GM23338 (cell line): ENCODE data around the gene IZUMO3. TPM values are rescaled to one million over a fixed set of nuclear protein-coding genes. Genes with fewer than 3 reads are reported as not detected.

ENCODE experiments used
- ATAC-seq: fragments of 200-7000 bp; cut with Tn5 transposase; 3 replicates; pipeline ENCODE4 v1.9.1; 2020
- DNase-seq: peaks from one replicate; pipeline ENCODE4 v3.0.0-alpha.2; 2015; ENCODE audit warnings: low spot score
- H2AFZ ChIP-seq: fragments of 200-600 bp; sonication (generic); 2 replicates; pipeline ENCODE4 v1.8.0; 2016; ENCODE audit warnings: antibody characterized with exemption, mild to moderate bottlenecking, moderate library complexity
- H3F3A ChIP-seq: fragments of 200-600 bp; sonication (generic); replicated peaks from 2 replicates; pipeline ENCODE4 v1.8.0; 2017; ENCODE audit warnings: antibody characterized with exemption, mixed run types, low read depth
- H3K27ac ChIP-seq: fragments of 200-600 bp; sonication (generic); 2 replicates; pipeline ENCODE4 v1.6.1; 2016; ENCODE audit warnings: low read depth
- H3K27me3 ChIP-seq: fragments of 200-600 bp; sonication (generic); 2 replicates; pipeline ENCODE4 v1.8.0; 2016; ENCODE audit warnings: mild to moderate bottlenecking, mixed run types, moderate library complexity; ENCODE audit not compliant: insufficient read depth
- H3K36me3 ChIP-seq: fragments of 200-600 bp; sonication (generic); 2 replicates; pipeline ENCODE4 v1.8.0; 2016; ENCODE audit warnings: mild to moderate bottlenecking; ENCODE audit not compliant: insufficient read depth
- H3K4me1 ChIP-seq: fragments of 200-600 bp; sonication (generic); 2 replicates; pipeline ENCODE4 v1.8.0; 2016; ENCODE audit warnings: mild to moderate bottlenecking, moderate library complexity; ENCODE audit not compliant: insufficient read depth
- H3K4me2 ChIP-seq: fragments of 200-600 bp; sonication (generic); 2 replicates; pipeline ENCODE4 v1.7.1; 2017; ENCODE audit warnings: mixed run types
- H3K4me3 ChIP-seq: fragments of 200-600 bp; sonication (generic); 2 replicates; pipeline ENCODE4 v1.6.1; 2016; ENCODE audit warnings: mixed run types
- H3K79me2 ChIP-seq: fragments of 200-600 bp; sonication (generic); replicated peaks from 2 replicates; pipeline ENCODE4 v1.8.0; 2017; ENCODE audit warnings: mild to moderate bottlenecking; ENCODE audit not compliant: insufficient read depth
- H3K9me2 ChIP-seq: fragments of 200-600 bp; sonication (generic); 2 replicates; pipeline ENCODE4 v1.8.0; 2017; ENCODE audit not compliant: insufficient read depth
- H4K20me1 ChIP-seq: fragments of 200-600 bp; sonication (generic); replicated peaks from 2 replicates; pipeline ENCODE4 v1.8.0; 2017; ENCODE audit warnings: mild to moderate bottlenecking; ENCODE audit not compliant: insufficient read depth
- H3K27ac Mint-ChIP-seq: 2 replicates; pipeline ENCODE4 v1.8.0; 2020; ENCODE audit warnings: inconsistent platforms, mild to moderate bottlenecking, moderate library complexity, mixed read lengths
- H3K27me3 Mint-ChIP-seq: 3 replicates; pipeline ENCODE4 v1.8.0; 2022; ENCODE audit warnings: low read depth, mild to moderate bottlenecking, moderate library complexity, mixed read lengths, inconsistent platforms; ENCODE audit not compliant: insufficient read depth, poor library complexity
- H3K36me3 Mint-ChIP-seq: 3 replicates; pipeline ENCODE4 v1.8.0; 2021; ENCODE audit warnings: low read depth, mild to moderate bottlenecking, inconsistent platforms, moderate library complexity, mixed read lengths
- H3K4me1 Mint-ChIP-seq: 3 replicates; pipeline ENCODE4 v1.8.0; 2020; ENCODE audit warnings: mild to moderate bottlenecking, inconsistent platforms, mixed read lengths
- H3K4me3 Mint-ChIP-seq: 3 replicates; pipeline ENCODE4 v1.8.0; 2021; ENCODE audit warnings: moderate library complexity, mild to moderate bottlenecking, inconsistent platforms, mixed read lengths
- H3K9me3 Mint-ChIP-seq: 3 replicates; pipeline ENCODE4 v1.8.0; 2020; ENCODE audit warnings: moderate library complexity, mild to moderate bottlenecking, inconsistent platforms, mixed read lengths
- CREB1 ChIP-seq: fragments of 250-450 bp; sonication (Bioruptor Pico); IDR thresholded peaks from 2 replicates; pipeline ENCODE4 v1.5.0; 2020; ENCODE audit warnings: low read depth, mild to moderate bottlenecking, moderate library complexity
- EZH2 ChIP-seq: fragments of 200-600 bp; sonication (generic); IDR thresholded peaks from one replicate; pipeline ENCODE4 v1.8.0; 2017; ENCODE audit warnings: antibody characterized with exemption, mild to moderate bottlenecking, low read depth; ENCODE audit not compliant: unreplicated experiment
- EZH2phosphoT487 ChIP-seq: fragments of 200-600 bp; sonication (generic); IDR thresholded peaks from one replicate; pipeline ENCODE4 v1.8.1; 2018; ENCODE audit warnings: antibody characterized with exemption; ENCODE audit not compliant: unreplicated experiment
- JUNB ChIP-seq: IDR thresholded peaks from one replicate; pipeline ENCODE4 v1.6.1; 2016; ENCODE audit warnings: antibody characterized with exemption; ENCODE audit not compliant: unreplicated experiment
- NANOG ChIP-seq: IDR thresholded peaks from 2 replicates; pipeline ENCODE4 v1.6.1; 2016; ENCODE audit warnings: antibody characterized with exemption, borderline replicate concordance
- POLR2AphosphoS5 ChIP-seq: IDR thresholded peaks from 2 replicates; pipeline ENCODE4 v1.6.1; 2016; ENCODE audit warnings: antibody characterized with exemption, low read depth
- REST ChIP-seq: IDR thresholded peaks from one replicate; pipeline ENCODE4 v1.6.1; 2018; ENCODE audit warnings: antibody characterized with exemption; ENCODE audit not compliant: unreplicated experiment
- STAT1 ChIP-seq: IDR thresholded peaks from one replicate; pipeline ENCODE4 v1.6.1; 2016; ENCODE audit warnings: antibody characterized with exemption; ENCODE audit not compliant: unreplicated experiment
- ZNF114 ChIP-seq: fragments of 250-450 bp; sonication (Bioruptor Pico); IDR thresholded peaks from 2 replicates; pipeline ENCODE4 v1.5.0; 2020; ENCODE audit warnings: mild to moderate bottlenecking, moderate library complexity
- ZNF331 ChIP-seq: fragments of 250-450 bp; sonication (Bioruptor Pico); IDR thresholded peaks from 2 replicates; pipeline ENCODE4 v1.5.0; 2020; ENCODE audit warnings: low read depth, mild to moderate bottlenecking, moderate library complexity
- polyA plus RNA-seq: library from polyadenylated mRNA; unstranded; fragments of >200 nt; fragmentation: Nextera tagmentation; extraction: Ambion mirVana; gene quantifications from 2 replicates; pipeline ENCODE4 v1.2.1, GENCODE V29; 2016
- total RNA-seq: library from RNA; depleted of rRNA; stranded (reverse); fragments of >200 nt; shearing (Covaris generic); gene quantifications from 2 replicates; pipeline ENCODE4 v1.2.3, GENCODE V29; 2014
- TF ChIP-seq, protein P1 (sequence below), 2 experiments: fragments of 200-600 bp in 1 of 2; sonication (generic) in 1 of 2; conservative IDR thresholded peaks; 2 replicates each; pipeline versions ENCODE4 v1.5.1 to v1.6.1; 2016 to 2017; ENCODE audit warnings: antibody characterized with exemption in 2 of 2, low read depth in 2 of 2, mild to moderate bottlenecking in 2 of 2, moderate library complexity in 1 of 2
- TF ChIP-seq, protein P2 (sequence below): IDR thresholded peaks from 2 replicates; pipeline ENCODE4 v1.6.1; 2016; ENCODE audit warnings: antibody characterized with exemption
- TF ChIP-seq, protein P3 (sequence below): fragments of 250-450 bp; sonication (Bioruptor Pico); IDR thresholded peaks from 2 replicates; pipeline ENCODE4 v1.5.0; 2020; ENCODE audit warnings: mild to moderate bottlenecking, moderate library complexity

Gene IZUMO3
- total and polyA plus RNA-seq, 2 experiments from 2014 or later = not detected

DNA sequence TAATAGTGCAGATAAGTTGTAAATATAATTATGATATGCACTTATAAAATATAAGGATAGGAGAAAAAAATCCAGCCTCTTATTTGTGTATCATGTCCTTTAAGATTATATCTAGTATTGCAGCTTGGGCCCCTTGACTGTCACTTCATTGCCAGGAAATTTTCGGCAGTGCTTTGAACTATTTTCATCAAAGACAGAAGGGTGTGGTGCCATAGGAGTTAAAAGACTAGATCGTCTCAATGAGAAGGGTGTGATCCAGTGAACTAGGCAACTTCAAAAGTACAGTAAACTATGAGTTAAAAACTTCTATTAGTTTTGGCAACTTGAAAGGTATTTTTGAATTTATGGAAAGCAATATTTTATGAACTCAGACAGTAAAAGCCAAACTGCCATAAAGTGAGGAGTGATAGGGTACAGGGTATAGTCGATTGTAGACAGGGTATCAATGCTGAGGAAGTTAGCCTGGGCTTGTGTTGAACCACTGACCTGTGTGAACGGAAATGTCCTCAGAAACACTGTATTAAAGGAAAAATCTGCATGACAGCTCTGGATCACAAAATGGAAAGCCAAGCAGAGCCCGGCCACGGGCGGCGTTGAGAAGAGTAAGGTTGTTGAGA is 48.6 kb upstream of the IZUMO3 start:
- Histone ChIP-seq H3K4me1 (peaks cover 58% of the 10 kb centered on the region), H3F3A (no peaks in the 10 kb centered on the region), H3K4me3 (no peak overlapping the region), H3K36me3 (no peaks in the 10 kb centered on the region), H3K27me3 (no peaks in the 10 kb centered on the region), H3K27ac (no peak overlapping the region), H4K20me1 (no peaks in the 10 kb centered on the region), H3K4me2 (no peak overlapping the region), H3K79me2 (no peaks in the 10 kb centered on the region), H2AFZ (no peak overlapping the region), H3K9me2 (no peaks in the 10 kb centered on the region)
- ATAC-seq (no peak), DNase-seq (no peak)
- Mint-ChIP-seq H3K9me3 (no peaks in the 10 kb centered on the region), H3K4me1 (peaks cover 50% of the 10 kb centered on the region), H3K4me3 (no peak overlapping the region), H3K36me3 (no peaks in the 10 kb centered on the region), H3K27me3 (peaks cover 1% of the 10 kb centered on the region), H3K27ac (no peak overlapping the region)
- TF ChIP-seq, protein P1, sequence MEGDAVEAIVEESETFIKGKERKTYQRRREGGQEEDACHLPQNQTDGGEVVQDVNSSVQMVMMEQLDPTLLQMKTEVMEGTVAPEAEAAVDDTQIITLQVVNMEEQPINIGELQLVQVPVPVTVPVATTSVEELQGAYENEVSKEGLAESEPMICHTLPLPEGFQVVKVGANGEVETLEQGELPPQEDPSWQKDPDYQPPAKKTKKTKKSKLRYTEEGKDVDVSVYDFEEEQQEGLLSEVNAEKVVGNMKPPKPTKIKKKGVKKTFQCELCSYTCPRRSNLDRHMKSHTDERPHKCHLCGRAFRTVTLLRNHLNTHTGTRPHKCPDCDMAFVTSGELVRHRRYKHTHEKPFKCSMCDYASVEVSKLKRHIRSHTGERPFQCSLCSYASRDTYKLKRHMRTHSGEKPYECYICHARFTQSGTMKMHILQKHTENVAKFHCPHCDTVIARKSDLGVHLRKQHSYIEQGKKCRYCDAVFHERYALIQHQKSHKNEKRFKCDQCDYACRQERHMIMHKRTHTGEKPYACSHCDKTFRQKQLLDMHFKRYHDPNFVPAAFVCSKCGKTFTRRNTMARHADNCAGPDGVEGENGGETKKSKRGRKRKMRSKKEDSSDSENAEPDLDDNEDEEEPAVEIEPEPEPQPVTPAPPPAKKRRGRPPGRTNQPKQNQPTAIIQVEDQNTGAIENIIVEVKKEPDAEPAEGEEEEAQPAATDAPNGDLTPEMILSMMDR (conservative IDR thresholded peaks at IDR 0.05; ENCODE audit: low read depth in 2 of 2) = no peak
- TF ChIP-seq EZH2 (no peak), NANOG (no peak), EZH2phosphoT487 (no peak), JUNB (no peak), ZNF114 (no peak), ZNF331 (CRISPR knock-in tag) (no peak), CREB1 (no peak), POLR2AphosphoS5 (no peak), REST (no peak), STAT1 (no peak)
- TF ChIP-seq, protein P2, sequence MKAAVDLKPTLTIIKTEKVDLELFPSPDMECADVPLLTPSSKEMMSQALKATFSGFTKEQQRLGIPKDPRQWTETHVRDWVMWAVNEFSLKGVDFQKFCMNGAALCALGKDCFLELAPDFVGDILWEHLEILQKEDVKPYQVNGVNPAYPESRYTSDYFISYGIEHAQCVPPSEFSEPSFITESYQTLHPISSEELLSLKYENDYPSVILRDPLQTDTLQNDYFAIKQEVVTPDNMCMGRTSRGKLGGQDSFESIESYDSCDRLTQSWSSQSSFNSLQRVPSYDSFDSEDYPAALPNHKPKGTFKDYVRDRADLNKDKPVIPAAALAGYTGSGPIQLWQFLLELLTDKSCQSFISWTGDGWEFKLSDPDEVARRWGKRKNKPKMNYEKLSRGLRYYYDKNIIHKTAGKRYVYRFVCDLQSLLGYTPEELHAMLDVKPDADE = no peak
- TF ChIP-seq, protein P3, sequence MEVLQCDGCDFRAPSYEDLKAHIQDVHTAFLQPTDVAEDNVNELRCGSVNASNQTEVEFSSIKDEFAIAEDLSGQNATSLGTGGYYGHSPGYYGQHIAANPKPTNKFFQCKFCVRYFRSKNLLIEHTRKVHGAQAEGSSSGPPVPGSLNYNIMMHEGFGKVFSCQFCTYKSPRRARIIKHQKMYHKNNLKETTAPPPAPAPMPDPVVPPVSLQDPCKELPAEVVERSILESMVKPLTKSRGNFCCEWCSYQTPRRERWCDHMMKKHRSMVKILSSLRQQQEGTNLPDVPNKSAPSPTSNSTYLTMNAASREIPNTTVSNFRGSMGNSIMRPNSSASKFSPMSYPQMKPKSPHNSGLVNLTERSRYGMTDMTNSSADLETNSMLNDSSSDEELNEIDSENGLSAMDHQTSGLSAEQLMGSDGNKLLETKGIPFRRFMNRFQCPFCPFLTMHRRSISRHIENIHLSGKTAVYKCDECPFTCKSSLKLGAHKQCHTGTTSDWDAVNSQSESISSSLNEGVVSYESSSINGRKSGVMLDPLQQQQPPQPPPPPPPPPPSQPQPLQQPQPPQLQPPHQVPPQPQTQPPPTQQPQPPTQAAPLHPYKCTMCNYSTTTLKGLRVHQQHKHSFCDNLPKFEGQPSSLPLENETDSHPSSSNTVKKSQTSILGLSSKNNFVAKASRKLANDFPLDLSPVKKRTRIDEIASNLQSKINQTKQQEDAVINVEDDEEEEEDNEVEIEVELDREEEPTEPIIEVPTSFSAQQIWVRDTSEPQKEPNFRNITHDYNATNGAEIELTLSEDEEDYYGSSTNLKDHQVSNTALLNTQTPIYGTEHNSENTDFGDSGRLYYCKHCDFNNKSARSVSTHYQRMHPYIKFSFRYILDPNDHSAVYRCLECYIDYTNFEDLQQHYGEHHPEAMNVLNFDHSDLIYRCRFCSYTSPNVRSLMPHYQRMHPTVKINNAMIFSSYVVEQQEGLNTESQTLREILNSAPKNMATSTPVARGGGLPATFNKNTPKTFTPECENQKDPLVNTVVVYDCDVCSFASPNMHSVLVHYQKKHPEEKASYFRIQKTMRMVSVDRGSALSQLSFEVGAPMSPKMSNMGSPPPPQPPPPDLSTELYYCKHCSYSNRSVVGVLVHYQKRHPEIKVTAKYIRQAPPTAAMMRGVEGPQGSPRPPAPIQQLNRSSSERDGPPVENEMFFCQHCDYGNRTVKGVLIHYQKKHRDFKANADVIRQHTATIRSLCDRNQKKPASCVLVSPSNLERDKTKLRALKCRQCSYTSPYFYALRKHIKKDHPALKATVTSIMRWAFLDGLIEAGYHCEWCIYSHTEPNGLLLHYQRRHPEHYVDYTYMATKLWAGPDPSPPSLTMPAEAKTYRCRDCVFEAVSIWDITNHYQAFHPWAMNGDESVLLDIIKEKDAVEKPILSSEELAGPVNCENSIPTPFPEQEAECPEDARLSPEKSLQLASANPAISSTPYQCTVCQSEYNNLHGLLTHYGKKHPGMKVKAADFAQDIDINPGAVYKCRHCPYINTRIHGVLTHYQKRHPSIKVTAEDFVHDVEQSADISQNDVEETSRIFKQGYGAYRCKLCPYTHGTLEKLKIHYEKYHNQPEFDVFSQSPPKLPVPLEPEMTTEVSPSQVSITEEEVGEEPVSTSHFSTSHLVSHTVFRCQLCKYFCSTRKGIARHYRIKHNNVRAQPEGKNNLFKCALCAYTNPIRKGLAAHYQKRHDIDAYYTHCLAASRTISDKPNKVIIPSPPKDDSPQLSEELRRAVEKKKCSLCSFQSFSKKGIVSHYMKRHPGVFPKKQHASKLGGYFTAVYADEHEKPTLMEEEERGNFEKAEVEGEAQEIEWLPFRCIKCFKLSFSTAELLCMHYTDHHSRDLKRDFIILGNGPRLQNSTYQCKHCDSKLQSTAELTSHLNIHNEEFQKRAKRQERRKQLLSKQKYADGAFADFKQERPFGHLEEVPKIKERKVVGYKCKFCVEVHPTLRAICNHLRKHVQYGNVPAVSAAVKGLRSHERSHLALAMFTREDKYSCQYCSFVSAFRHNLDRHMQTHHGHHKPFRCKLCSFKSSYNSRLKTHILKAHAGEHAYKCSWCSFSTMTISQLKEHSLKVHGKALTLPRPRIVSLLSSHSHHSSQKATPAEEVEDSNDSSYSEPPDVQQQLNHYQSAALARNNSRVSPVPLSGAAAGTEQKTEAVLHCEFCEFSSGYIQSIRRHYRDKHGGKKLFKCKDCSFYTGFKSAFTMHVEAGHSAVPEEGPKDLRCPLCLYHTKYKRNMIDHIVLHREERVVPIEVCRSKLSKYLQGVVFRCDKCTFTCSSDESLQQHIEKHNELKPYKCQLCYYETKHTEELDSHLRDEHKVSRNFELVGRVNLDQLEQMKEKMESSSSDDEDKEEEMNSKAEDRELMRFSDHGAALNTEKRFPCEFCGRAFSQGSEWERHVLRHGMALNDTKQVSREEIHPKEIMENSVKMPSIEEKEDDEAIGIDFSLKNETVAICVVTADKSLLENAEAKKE (CRISPR knock-in tag) = no peak
